NCI-H1105 (cell line): ENCODE measurements around the gene AIFM3.
"Not testable (repeated sequence)": the region's sequence is repeated elsewhere in the genome, so short reads cannot be mapped to it uniquely, and the experiment has no call there.

ENCODE experiments used
- DNase-seq: peaks from one replicate; lab custom pipeline; 2025; lab: John Stamatoyannopoulos, UW

Gene AIFM3

GRCh38 chr22:20942203-20942902 is 24.7 kb upstream of the AIFM3 start:
- DNase-seq: not testable (repeated sequence)

DNA sequence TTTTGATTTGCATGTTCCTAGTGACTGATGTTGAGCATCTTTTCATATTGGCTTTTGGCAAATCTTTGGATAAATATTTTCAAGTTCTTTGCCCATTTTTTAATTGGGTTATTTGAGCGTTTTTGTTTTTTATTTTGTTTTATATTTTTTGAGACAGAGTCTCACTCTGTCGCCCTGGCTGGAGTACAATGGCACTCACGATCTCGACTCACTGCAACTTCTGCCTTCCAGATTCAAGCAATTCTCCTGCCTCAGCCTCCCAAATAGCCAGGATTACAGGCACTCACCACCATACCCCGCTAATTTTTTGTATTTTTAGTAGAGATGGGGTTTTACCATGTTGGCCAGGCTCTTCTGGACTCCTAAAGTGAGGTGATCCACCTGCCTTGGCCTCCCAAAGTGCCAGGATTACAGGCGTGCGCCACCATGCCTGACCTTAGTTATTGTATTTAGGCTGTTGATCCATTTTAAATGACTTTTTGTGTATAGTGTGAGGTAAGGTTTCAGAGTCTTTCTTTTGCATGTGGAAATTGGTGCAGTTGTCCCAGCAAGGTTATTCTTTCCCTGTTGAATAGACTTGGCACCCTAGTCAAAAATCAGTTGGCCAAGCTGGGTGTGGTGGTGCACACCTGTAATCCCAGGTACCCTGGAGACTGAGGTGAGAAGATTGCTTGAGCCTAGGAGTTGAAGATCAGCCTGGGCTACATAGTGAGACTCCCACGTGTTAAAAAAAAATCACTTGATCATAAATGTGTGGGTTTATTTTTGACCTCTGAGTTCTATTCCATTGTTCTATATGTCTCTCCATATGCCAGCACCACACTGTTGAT is 23.7 kb upstream of the AIFM3 start:
- DNase-seq: no peak

DNA sequence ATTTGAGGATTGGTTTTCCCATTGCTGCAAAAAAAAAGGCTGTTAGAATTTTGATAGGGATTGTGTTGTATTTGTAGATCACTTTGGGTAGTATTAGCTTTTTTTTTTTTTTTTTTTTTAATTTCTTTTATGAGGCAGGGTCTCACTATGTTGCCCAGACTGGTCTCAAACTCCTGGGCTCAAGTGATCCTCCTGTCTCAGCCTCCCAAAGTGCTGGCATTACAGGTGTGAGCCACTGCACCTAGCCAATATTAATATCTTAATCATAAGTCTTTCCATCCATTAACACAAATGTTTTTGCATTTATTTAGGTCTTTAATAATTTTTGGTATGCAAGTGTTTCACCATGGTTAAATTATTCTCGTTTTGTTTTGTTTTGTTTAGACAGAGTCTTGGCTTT is 23.0 kb upstream of the AIFM3 start:
- DNase-seq: no peak

- no peak for DNase-seq
Observed at GRCh38 chr22:20945578-20945934, 21.5 kb upstream of the AIFM3 start.

DNA sequence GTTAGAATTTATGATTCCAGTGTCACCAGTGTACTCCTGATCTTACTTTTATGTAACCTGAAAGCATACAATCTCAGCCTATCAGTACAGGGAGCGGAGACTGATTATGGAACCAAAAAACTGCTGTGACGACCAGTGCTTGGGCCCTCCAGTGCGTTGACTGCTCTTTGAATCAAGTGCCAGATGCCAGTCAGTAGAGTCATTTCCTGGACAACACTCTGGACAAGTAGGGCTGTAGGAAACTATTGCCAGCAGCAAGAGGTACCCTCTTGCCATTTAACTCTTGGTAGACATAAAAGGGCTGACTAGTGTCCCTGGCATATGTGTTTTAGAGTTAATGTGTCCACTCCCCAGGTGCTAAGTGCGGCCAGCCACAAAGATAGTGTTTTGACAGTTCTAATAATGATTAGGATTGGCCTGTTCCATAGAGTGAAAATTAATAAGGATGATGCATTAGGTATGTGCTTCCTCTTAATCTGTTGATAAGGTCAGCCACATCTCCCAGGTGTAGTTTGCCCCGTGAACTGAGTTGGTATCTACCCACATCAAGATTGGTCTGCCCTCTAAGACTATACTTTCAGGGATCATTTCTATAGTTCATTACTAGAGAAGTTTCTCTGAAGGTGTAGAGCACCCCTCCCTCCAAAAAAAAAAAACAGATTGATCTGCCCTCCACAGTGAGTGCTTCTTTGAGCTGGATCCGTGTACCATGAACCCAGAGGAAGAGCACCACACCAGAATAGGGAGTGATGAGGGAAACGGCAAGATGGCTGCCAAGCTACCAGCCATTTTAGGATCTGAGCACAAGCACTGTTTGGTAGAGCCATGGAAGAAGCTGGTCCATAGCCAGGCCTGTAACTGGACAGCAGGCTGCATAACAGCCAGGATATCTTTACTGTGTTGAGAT is 20.7 kb upstream of the AIFM3 start:
- DNase-seq: no peak

GRCh38 chr22:20946991-20947390 is 20.1 kb upstream of the AIFM3 start:
- DNase-seq: no peak

DNA sequence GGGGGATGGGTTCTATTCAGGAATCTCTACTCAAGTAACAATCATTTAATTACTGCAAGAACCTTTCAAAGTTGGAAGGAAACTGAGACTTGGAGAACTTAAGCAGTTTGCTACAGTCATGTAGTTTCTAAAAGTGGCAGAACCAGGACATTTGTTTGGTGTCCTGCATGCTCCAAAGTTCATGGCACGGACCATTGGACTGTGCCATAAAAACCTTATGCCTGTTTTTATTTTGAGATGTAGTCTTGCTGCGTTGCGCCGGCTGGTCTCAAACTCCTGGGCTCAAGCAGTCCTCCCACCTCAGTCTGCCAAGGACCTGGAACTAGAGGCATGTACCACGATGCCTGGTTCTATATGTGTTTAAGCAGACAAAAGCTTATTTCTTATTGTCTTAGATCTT is 18.6 kb upstream of the AIFM3 start:
- DNase-seq: no peak

- no peak for DNase-seq
Observed at GRCh38 chr22:20948989-20949388, 18.1 kb upstream of the AIFM3 start.

DNA sequence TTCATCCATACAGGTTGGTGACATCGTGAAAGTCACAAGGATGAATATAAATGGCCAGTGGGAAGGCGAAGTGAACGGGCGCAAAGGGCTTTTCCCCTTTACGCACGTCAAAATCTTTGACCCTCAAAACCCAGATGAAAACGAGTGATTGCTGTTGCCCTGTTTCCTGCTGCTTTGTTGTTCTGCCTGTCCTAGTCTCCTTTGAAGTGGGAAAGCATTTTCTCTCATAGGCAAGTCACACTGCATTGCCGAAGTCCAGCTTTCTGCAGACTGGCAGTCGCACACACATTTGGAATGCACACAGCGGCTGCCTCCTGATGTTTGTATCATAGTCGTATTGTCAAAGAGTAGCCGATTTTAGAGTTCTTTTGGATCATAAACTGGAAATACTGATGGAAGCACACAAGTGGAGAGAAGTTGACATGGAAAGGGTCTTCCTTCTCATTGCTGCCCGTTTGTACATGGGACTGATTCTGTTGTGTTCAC is 17.3 kb upstream of the AIFM3 start:
- no peak for DNase-seq

DNA sequence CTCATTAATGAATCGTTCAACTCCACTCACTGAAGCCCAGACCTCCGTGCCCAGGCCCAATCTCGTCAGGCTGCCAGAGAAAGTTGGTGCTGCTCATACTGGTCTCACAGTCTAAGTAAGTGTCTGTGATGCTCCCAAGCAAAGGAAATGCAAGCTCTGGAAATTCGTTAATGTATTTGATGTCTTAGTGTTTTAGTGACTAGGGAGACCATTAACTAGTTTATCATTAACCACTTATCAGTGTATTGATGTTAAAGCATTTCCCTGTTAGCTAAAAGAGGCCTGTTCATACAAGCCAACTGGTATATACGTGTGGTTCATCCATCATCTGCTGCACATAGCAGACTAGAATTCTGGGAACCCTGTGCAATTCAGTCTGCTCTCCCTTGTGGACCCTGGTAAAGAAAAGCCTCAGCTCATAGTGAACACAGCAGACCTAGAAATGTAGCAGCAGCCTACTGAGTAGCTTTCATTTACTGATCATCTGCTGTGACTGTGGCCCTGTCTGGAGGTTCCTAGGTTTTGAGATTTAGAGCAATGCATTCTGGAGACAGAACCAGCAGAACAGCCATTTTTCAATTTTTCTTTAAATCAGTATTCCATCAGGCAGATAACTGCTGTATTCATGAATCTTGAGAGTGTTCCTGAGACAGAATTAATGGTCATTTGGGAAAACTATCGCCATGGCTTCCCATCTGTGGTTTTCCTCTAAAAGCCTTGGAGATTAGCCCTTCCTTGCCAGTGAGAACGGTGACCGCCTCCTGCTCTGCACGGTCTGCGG is 15.7 kb upstream of the AIFM3 start:
- no peak for DNase-seq

- DNase-seq: no peak
Observed at GRCh38 chr22:20951932-20952380, 15.1 kb upstream of the AIFM3 start.

- no peak for DNase-seq
Observed at GRCh38 chr22:20952544-20953341, 14.3 kb upstream of the AIFM3 start.

DNA sequence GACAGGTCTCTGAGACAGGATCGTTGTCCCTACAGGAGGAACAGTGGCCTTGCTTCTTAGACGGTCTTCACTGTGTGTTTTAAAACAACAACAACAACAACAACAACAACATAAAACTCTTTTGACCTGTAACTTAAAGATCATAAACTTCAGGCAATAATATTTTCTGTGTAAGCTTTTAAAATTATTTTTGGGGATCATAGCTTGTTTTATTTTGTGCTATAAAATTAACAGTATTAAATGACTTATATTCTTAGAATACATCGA is 13.8 kb upstream of the AIFM3 start:
- DNase-seq: no peak

GRCh38 chr22:20953668-20954500 is 13.2 kb upstream of the AIFM3 start:
- no peak for DNase-seq

DNA sequence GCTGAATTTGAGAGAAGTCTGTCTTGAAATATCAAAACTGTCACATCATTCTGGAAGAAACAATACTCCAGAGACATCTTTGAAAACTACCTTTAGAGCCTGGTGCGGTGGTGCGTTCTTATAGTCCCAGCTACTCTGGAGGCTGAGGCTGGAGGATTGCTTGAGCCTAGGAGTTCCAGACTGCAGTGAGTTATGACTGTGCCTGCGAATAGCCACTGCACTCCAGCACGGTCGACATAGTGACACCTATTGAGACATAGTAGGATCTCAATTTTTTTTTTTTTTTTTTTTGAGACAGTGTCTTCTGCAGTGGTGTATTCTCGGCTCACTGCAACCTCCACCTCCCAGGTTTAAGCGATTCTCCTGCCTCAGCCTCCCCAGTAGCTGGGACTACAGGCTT is 11.5 kb upstream of the AIFM3 start:
- no peak for DNase-seq

DNA sequence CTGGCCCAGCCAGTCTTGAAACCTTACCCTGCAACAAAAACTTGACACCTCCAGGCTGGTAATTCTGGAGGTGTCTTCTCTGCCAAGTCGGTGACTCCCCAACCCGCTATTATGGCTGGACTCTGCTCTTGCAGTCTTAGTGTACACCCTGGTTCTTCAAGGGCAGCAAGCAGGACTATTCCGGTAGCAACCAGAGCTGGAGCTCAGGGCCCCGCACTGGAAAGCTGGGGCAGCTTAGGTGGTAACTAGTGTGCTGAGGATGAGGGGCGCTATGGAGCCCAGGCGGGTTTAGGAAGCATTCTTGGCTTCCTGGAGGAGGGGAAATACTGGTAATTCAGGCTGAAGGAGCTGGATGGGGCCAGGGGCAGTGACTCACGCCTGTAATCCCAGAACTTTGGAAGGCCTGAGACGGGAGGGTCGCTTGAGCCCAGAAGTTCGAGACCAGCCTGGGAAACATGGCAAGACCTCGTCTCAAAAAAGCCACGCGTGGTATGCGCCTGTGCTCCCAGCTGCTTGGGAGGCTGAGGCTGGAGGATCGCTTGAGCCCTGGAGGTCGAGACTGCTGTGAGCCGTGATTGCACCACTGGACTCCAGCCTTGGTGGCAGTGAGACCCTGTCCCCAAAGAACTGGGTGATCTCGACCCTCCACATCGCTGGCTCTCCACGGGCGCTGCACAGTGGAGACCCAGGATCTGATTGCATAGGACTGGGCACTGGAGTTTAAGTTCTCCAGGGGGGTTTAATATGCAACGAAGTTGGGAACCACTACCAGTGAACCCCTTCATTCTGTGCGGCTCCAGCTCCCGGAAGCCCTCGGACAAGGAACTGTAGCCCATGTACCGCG is 10.6 kb upstream of the AIFM3 start:
- DNase-seq: no peak

GRCh38 chr22:20957102-20957682 is 9.9 kb upstream of the AIFM3 start:
- no peak for DNase-seq

DNA sequence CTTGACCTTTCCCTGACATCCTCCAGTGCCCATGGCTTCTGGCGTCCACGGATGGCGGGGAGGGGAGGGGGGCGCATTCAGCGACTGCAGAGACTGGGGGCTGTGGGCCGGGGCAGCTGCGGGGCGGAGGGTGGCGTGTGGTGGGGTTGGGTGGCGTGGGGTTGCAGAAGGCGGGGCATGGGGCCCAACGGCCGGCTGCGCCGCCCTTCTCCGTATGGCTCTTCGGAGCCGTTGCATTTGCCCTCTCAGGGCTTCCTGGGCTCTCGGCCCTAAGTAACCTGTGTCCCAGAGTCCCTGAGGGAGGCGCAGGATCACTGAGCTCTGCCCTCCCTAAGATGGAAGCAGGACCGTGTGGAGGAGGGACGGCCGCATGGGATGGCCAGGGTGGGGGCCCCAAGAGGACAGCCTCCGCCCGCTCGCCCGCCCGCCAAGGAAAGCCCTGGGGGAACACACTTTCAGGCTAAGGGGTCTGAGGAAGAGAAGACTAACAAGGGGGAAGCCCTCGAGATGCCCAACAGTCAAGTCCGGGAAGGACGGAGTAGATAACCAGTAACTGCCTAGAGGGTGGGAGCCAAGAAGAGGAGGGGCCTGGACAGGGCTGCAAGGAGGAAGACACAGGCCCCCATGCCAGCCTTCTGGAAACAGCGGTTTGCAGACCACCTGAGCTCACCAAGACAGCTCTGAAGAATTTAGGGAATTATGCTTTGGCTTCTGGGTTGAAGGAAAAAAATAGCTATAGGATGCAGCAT is 9.2 kb upstream of the AIFM3 start:
- DNase-seq: no peak
